Neuronal stem cell (in vitro differentiated cells): ENCODE results near the gene FERMT3.
A peak's percentile ranks its signal among the peaks of the same experiment; 100 is the strongest.

Source experiments
- DNase-seq: peaks from one replicate; pipeline ENCODE4 v3.0.0-alpha.2; 2013; ENCODE audit warnings: low spot score
- H2AFZ ChIP-seq: one replicate; pipeline ENCODE4 v1.6.1; 2013; ENCODE audit warnings: mild to moderate bottlenecking, low read length, inconsistent platforms
- H2AK5ac ChIP-seq: 2 replicates; pipeline ENCODE4 v1.6.1; 2013; ENCODE audit warnings: low read depth, mild to moderate bottlenecking, inconsistent platforms, low read length, moderate library complexity, mixed read lengths
- H2BK120ac ChIP-seq: 2 replicates; pipeline ENCODE4 v1.6.1; 2013; ENCODE audit warnings: low read depth, mild to moderate bottlenecking, inconsistent platforms, low read length, moderate library complexity, mixed read lengths
- H2BK12ac ChIP-seq: one replicate; pipeline ENCODE4 v1.6.1; 2013; ENCODE audit warnings: low read length, inconsistent platforms
- H2BK15ac ChIP-seq: 2 replicates; pipeline ENCODE4 v1.6.1; 2013; ENCODE audit warnings: mild to moderate bottlenecking, low read length, inconsistent platforms, mixed read lengths
- H2BK5ac ChIP-seq: one replicate; pipeline ENCODE4 v1.6.1; 2013; ENCODE audit warnings: inconsistent platforms, mild to moderate bottlenecking, low read length, moderate library complexity
- H3K14ac ChIP-seq: one replicate; pipeline ENCODE4 v1.6.1; 2013; ENCODE audit warnings: low read length, inconsistent platforms
- H3K18ac ChIP-seq: 2 replicates; pipeline ENCODE4 v1.6.1; 2013; ENCODE audit warnings: low read length, inconsistent platforms
- H3K23ac ChIP-seq: 2 replicates; pipeline ENCODE4 v1.6.1; 2013; ENCODE audit warnings: low read depth, mild to moderate bottlenecking, mixed read lengths, low read length, inconsistent platforms; ENCODE audit not compliant: poor library complexity
- H3K27ac ChIP-seq: replicated peaks from 3 replicates; pipeline ENCODE4 v1.5.1; 2013; ENCODE audit warnings: low read length, inconsistent platforms
- H3K27me3 ChIP-seq, 3 experiments: 2 replicates each; pipeline ENCODE4 v1.6.1; 2013; ENCODE audit warnings: low read length in 3 of 3, mild to moderate bottlenecking in 2 of 3, inconsistent platforms in 1 of 3, low read depth in 1 of 3, mixed read lengths in 1 of 3, moderate library complexity in 1 of 3; ENCODE audit not compliant: control insufficient read depth in 3 of 3, insufficient read depth in 3 of 3
- H3K36me3 ChIP-seq, 2 donors: replicated peaks in 1 of 2; 2 replicates each; pipeline ENCODE4 v1.6.1; 2013; ENCODE audit warnings: low read length in 2 of 2; ENCODE audit not compliant: control insufficient read depth in 2 of 2, insufficient read depth in 2 of 2
- H3K4ac ChIP-seq: 2 replicates; pipeline ENCODE4 v1.6.1; 2013; ENCODE audit warnings: inconsistent platforms, mild to moderate bottlenecking, low read length, moderate library complexity
- H3K4me1 ChIP-seq, 2 donors: 1 replicate in 1 of 2; 2 replicates in 1 of 2; pipeline ENCODE4 v1.6.1; 2013; ENCODE audit warnings: low read length in 2 of 2, low read depth in 1 of 2; ENCODE audit not compliant: control insufficient read depth in 2 of 2, insufficient read depth in 1 of 2
- H3K4me2 ChIP-seq: one replicate; pipeline ENCODE4 v1.6.1; 2013; ENCODE audit warnings: mild to moderate bottlenecking, low read length, inconsistent platforms; ENCODE audit not compliant: insufficient read depth, poor library complexity, severe bottlenecking
- H3K4me3 ChIP-seq, 2 donors: 2 replicates each; pipeline ENCODE4 v1.5.1; 2013; ENCODE audit warnings: low read length in 2 of 2, mild to moderate bottlenecking in 2 of 2, inconsistent platforms in 1 of 2, moderate library complexity in 1 of 2
- H3K79me1 ChIP-seq: one replicate; pipeline ENCODE4 v1.6.1; 2013; ENCODE audit warnings: low read depth, mild to moderate bottlenecking, inconsistent platforms, low read length, moderate library complexity
- H3K9ac ChIP-seq: one replicate; pipeline ENCODE4 v1.6.1; 2013; ENCODE audit warnings: mild to moderate bottlenecking, low read depth, low read length, inconsistent platforms; ENCODE audit not compliant: poor library complexity
- H3K9me3 ChIP-seq, 2 donors: replicated peaks in 1 of 2; 2 replicates each; pipeline versions ENCODE3 to v1.6.1; 2013; ENCODE audit warnings: low read length in 2 of 2, mild to moderate bottlenecking in 2 of 2, inconsistent platforms in 1 of 2, low read depth in 1 of 2, mixed read lengths in 1 of 2, moderate library complexity in 1 of 2; ENCODE audit not compliant: control insufficient read depth in 2 of 2, insufficient read depth in 1 of 2
- H4K8ac ChIP-seq: one replicate; pipeline ENCODE4 v1.6.1; 2013; ENCODE audit warnings: low read depth, mild to moderate bottlenecking, inconsistent platforms, low read length, moderate library complexity
- H4K91ac ChIP-seq: one replicate; pipeline ENCODE4 v1.6.1; 2013; ENCODE audit warnings: low read length, low read depth, mild to moderate bottlenecking, inconsistent platforms; ENCODE audit not compliant: poor library complexity
- WGBS, 2 donors: extraction: QIAGEN DNeasy Blood & Tissue Kit; methylation state at CpG; one replicate each; pipeline ENCODE4 v1.1.7; 2013; ENCODE audit warnings: missing lambda C conversion rate in 2 of 2, mixed read lengths in 1 of 2; ENCODE audit not compliant: insufficient read length in 2 of 2, insufficient replicate concordance in 1 of 2; ENCODE audit errors: extremely low coverage in 2 of 2; 5-methylcytosine and 5-hydroxymethylcytosine counted together

FERMT3 gene

DNA sequence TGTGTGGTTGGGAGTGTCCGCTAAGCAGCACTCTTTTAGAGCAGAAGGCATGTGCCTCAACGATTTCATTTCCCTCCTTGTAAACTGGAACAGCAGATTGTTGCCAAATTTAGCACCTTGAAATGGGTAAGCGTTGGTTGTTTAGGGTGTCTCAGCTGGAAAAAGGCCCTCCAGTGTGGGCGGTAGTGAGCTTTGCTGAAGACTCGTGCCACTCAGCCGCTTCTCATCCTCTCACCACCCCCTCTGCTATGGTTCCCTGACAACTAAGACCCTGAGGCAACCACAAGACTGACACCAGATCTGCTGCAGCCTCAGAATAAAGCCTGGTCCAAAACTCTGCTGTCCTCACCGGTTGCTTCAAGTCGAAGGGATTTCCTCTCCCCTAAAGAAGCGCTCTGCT is 9.9 kb upstream of the FERMT3 start:
- no peak overlapping the region for H3K14ac ChIP-seq
- H3K27ac ChIP-seq = no peak overlapping the region
- H3K4me1 ChIP-seq = no peaks in the 10 kb centered on the region
- no peak overlapping the region for H3K9ac ChIP-seq
- no peak for DNase-seq
- no peak overlapping the region for H3K4ac ChIP-seq
- no peak overlapping the region for H2AK5ac ChIP-seq
- H4K91ac ChIP-seq = no peak overlapping the region
- no peak overlapping the region for H3K23ac ChIP-seq
- no peak overlapping the region for H2BK12ac ChIP-seq
- H3K4me3 ChIP-seq = no peak overlapping the region
- WGBS, 2 donors = no CpG with 5 or more reads among the region's 9 CpGs
- no peak overlapping the region for H4K8ac ChIP-seq
- no peak overlapping the region for H2BK120ac ChIP-seq
- H2BK5ac ChIP-seq = no peak overlapping the region
- H2BK15ac ChIP-seq = no peak overlapping the region
- H3K9me3 ChIP-seq = no peaks in the 10 kb centered on the region
- H3K27me3 ChIP-seq = no peaks in the 10 kb centered on the region
- H3K36me3 ChIP-seq = peaks cover 67 to 100% of the 10 kb centered on the region in 2 donors
- H3K4me2 ChIP-seq = no peak overlapping the region
- H2AFZ ChIP-seq = no peak overlapping the region
- peaks cover 6% of the 10 kb centered on the region for H3K79me1 ChIP-seq
- H3K18ac ChIP-seq = no peak overlapping the region

DNA sequence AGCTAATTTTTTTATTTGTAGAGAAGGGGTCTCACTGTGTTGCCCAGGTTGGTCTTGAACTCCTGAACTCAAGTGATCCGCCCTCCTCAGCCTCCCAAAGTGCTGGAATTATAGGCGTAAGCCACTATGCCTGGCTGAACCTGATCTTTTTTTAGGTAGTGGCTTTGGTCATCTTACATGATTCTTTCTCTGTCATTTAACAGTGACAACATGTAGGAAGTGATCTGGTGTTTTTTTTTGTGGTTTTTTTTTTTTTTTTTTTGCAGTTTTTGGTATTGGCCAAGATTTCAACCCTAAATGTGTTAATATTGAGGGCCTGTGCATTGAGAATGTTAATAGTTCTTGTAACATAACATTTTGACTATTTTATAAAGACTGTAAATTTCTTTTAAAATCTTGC is 8.0 kb upstream of the FERMT3 start:
- Histone ChIP-seq H4K91ac (no peak overlapping the region), H3K4me3 (no peak overlapping the region), H3K4me1 (peaks cover 0 to 6% of the 10 kb centered on the region in 2 donors), H2BK5ac (no peak overlapping the region), H3K27ac (no peak overlapping the region), H4K8ac (no peak overlapping the region), H3K79me1 (peaks cover under 1% of the 10 kb centered on the region), H3K36me3 (peaks cover 71 to 100% of the 10 kb centered on the region in 2 donors), H3K9me3 (peaks cover 0 to 2% of the 10 kb centered on the region in 2 donors), H3K14ac (no peak overlapping the region), H3K4me2 (no peak overlapping the region), H2AK5ac (no peak overlapping the region), H3K18ac (no peak overlapping the region), H2BK12ac (no peak overlapping the region), H2BK120ac (no peak overlapping the region), H2AFZ (no peak overlapping the region), H3K27me3 (no peaks in the 10 kb centered on the region), H2BK15ac (no peak overlapping the region), H3K4ac (no peak overlapping the region), H3K23ac (no peak overlapping the region), H3K9ac (no peak overlapping the region)
- WGBS, 2 donors = no CpG with 5 or more reads among the region's 2 CpGs
- DNase-seq = no peak

DNA sequence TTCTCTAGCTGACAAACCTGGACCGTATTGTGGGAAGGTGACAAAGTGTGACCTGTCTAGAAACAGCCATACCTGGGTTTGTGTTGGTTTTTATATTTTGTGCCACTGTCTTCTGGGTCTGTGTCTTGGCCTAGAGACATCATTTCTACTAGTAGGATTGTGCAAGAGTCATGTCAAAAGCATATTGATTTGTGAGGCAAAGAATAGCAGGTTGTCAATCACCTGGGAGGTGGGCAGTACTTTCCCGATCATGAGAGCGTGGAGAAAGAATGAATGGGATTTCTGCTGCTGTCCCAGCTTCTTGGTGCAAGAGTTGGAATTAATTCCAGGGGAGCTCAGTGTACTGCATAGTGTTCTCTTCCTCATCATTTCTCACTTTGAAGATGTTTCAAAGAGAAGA is 5.0 kb upstream of the FERMT3 start:
- Histone ChIP-seq H2BK15ac (no peak overlapping the region), H3K4me2 (no peak overlapping the region), H3K14ac (no peak overlapping the region), H3K4ac (no peak overlapping the region), H2AFZ (no peak overlapping the region), H2BK12ac (no peak overlapping the region), H3K4me3 (no peak overlapping the region), H3K4me1 (peaks cover 0 to 6% of the 10 kb centered on the region in 2 donors), H3K27ac (no peak overlapping the region), H3K9me3 (peaks cover 0 to 2% of the 10 kb centered on the region in 2 donors), H2BK5ac (no peak overlapping the region), H3K9ac (no peak overlapping the region), H3K18ac (no peak overlapping the region), H3K79me1 (no peaks in the 10 kb centered on the region), H4K8ac (no peak overlapping the region), H2AK5ac (no peak overlapping the region), H2BK120ac (no peak overlapping the region), H3K27me3 (no peaks in the 10 kb centered on the region), H3K23ac (no peak overlapping the region), H3K36me3 (peaks cover 66 to 98% of the 10 kb centered on the region in 2 donors), H4K91ac (no peak overlapping the region)
- no CpG with 5 or more reads among the region's 3 CpGs for WGBS, 2 donors
- no peak for DNase-seq

DNA sequence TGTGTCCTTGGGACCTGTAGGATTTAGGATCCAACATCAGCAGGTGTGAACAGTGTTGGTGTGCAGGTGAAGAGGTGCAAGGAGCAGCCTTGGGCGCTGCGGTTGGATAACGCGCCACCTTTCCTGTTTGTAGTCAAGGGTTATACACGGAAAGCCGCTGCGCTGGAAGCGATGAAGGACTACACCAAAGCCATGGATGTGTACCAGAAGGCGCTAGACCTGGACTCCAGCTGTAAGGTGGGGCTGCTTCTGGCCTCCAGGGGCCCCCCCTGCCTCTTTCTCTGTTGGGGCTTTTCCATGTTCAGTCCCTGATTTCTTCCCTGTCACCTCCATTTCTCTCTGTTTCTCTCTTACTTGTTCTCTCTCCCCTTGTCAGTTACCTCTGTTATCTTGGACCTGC is 3.5 kb upstream of the FERMT3 start:
- H3K14ac ChIP-seq = no peak overlapping the region
- no peak for DNase-seq
- H3K4me3 ChIP-seq = no peak overlapping the region
- H2AFZ ChIP-seq = no peak overlapping the region
- no peak overlapping the region for H4K91ac ChIP-seq
- H3K9me3 ChIP-seq = peaks cover 0 to 3% of the 10 kb centered on the region in 2 donors
- H3K18ac ChIP-seq = no peak overlapping the region
- H2BK15ac ChIP-seq = no peak overlapping the region
- H2BK5ac ChIP-seq = no peak overlapping the region
- peaks cover 6 to 9% of the 10 kb centered on the region in 2 donors for H3K4me1 ChIP-seq
- peak overlapping the region; percentile 30 for H3K27ac ChIP-seq
- H3K4me2 ChIP-seq = no peak overlapping the region
- H2BK120ac ChIP-seq = no peak overlapping the region
- H2AK5ac ChIP-seq = no peak overlapping the region
- H3K27me3 ChIP-seq = no peaks in the 10 kb centered on the region
- H3K23ac ChIP-seq = no peak overlapping the region
- no peak overlapping the region for H3K9ac ChIP-seq
- peaks cover 2% of the 10 kb centered on the region for H3K79me1 ChIP-seq
- no CpG with 5 or more reads among the region's 9 CpGs for WGBS, 2 donors
- no peak overlapping the region for H2BK12ac ChIP-seq
- no peak overlapping the region for H3K4ac ChIP-seq
- peaks cover 65 to 91% of the 10 kb centered on the region in 2 donors for H3K36me3 ChIP-seq
- peak overlapping the region; percentile 84 for H4K8ac ChIP-seq
